ENCODE data around the gene BRAF. TPM values are rescaled to one million over a fixed set of nuclear protein-coding genes. Genes with fewer than 3 reads are reported as not detected.

BRAF gene
- total RNA-seq, 3 donors from 2014 or later = 25.5 to 44.2 (median 29.2) TPM

DNA sequence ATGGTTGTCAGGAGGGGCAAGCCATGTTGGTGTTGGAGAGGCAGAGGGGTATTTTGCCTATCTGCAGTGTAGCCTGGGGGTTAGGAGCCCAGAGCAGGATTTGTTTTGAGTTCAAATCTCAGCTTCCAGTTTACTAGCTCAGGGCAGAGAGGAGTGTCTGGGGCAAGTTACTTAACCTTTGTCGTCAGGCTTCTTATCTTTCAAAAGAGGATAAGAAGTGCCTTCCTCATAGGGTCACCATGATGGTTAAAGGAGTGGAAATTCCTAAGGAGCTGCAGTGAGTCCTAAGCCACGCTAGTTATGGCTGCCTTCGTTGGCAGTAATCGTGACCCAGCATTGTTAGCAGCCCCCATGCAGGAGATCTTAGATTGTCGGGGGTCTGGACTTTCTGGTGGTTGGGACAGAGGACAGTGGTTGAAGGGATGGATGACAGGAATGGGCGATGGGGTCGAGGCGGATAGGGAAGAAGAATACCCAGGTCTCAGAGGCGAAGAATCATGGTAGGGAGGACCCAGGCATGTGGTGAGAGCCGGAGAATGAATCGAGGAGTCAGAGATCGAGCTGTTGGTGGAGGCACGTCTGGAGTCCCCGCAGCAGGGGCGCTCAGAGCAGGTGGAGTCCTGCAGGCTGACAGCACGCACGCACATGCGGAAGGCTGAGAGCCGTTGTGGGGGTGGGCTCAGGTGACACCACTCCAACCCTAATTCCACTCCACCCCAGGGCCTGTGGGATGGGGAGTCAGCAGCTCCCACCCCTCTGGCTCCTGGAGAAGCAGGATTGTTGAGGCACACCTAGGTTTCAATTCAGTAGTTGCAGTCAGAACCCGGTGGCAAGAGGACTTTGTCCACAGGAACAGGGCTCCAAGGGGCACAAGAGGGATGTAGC, 240.4 kb downstream of the BRAF start:
- no peaks in the 10 kb centered on the region for H3K9me3 ChIP-seq
- no peak for DNase-seq
- no peak for ATAC-seq
- no peaks in the 10 kb centered on the region for H3K4me1 ChIP-seq (ENCODE audit: low read depth)
- no peaks in the 10 kb centered on the region for H3K36me3 ChIP-seq (ENCODE audit: low read depth)
- TF ChIP-seq, protein P1, sequence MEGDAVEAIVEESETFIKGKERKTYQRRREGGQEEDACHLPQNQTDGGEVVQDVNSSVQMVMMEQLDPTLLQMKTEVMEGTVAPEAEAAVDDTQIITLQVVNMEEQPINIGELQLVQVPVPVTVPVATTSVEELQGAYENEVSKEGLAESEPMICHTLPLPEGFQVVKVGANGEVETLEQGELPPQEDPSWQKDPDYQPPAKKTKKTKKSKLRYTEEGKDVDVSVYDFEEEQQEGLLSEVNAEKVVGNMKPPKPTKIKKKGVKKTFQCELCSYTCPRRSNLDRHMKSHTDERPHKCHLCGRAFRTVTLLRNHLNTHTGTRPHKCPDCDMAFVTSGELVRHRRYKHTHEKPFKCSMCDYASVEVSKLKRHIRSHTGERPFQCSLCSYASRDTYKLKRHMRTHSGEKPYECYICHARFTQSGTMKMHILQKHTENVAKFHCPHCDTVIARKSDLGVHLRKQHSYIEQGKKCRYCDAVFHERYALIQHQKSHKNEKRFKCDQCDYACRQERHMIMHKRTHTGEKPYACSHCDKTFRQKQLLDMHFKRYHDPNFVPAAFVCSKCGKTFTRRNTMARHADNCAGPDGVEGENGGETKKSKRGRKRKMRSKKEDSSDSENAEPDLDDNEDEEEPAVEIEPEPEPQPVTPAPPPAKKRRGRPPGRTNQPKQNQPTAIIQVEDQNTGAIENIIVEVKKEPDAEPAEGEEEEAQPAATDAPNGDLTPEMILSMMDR (IDR thresholded peaks at IDR 0.05) = no peak
- intact Hi-C loops (cut with DNase I, micrococcal nuclease) = no loop called here
- no peak overlapping the region for H3K4me3 ChIP-seq

DNA sequence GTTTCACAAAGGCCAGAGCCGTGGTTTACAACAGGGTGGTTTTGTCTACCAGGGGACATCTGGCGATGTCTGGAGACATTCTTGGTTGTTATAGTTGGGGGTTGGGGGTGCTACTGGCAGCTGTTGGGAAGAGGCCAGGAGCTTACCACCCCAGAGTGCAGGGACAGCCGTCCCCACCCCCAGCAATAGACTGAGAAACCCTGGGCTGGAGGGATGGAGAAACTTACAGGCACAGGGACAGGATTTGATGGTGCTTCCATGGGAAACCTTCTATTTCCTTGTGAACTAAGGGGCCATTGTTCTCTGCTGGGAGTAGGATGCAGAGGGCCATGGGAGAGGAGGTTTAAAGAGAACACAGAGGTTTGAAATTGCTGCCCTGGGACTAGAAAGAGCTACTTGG, 241.1 kb downstream of the BRAF start:
- ATAC-seq = no peak
- no peak for DNase-seq
- H3K9me3 ChIP-seq = no peaks in the 10 kb centered on the region
- TF ChIP-seq, protein P1 (IDR thresholded peaks at IDR 0.05) = no peak
- no peaks in the 10 kb centered on the region for H3K4me1 ChIP-seq (ENCODE audit: low read depth)
- H3K36me3 ChIP-seq (ENCODE audit: low read depth) = no peaks in the 10 kb centered on the region
- intact Hi-C loops (cut with DNase I, micrococcal nuclease) = no loop called here
- H3K4me3 ChIP-seq = no peak overlapping the region

DNA sequence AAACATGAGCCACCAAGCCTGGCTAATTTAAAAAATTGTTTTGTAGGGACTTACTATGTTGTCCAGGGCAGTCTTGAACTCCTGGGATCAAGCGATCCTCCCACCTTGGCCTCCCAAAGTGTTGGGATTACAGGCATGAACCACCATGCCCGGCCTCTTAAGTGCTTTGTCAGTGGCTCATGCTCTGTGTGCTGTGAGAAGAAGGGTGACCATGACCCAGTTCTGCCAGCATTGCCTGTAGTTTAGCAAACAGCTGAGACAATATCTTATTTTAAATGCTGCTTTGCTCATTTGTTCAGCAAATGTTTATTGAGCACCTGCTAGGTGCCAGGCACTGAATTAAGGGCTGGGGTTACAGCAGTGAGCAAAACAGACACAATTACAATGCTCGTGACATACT, 243.0 kb downstream of the BRAF start:
- Histone ChIP-seq H3K4me3 (no peak overlapping the region), H3K4me1 (ENCODE audit: low read depth) (no peaks in the 10 kb centered on the region), H3K36me3 (ENCODE audit: low read depth) (no peaks in the 10 kb centered on the region), H3K9me3 (no peaks in the 10 kb centered on the region)
- TF ChIP-seq, protein P1 (IDR thresholded peaks at IDR 0.05) = no peak
- intact Hi-C loops (cut with DNase I, micrococcal nuclease) = no loop called here
- DNase-seq (no peak), ATAC-seq (no peak)

DNA sequence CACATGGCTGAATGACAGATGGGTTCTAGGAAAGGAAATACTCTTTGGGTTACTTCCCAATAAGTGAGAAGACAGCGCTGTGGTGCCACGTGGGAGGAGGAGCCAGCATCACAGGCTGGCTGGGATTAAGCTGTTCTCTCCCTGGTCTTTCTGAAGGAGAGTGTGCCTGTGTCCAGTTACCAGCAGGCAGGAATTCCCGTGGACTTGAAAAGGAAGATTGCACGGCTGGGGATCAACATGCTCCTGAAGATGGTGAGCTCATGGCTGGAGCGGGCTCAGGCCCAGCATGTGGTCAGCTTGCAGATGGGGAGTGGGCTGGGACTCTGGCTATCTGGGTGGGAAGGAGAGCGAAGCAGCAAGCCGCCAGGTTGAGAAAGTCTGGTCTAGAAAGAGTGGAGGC, 243.8 kb downstream of the BRAF start:
- intact Hi-C loops (cut with DNase I, micrococcal nuclease) = no loop called here
- Histone ChIP-seq H3K4me1 (ENCODE audit: low read depth) (no peaks in the 10 kb centered on the region), H3K9me3 (no peaks in the 10 kb centered on the region), H3K4me3 (no peak overlapping the region), H3K36me3 (ENCODE audit: low read depth) (no peaks in the 10 kb centered on the region)
- no peak for DNase-seq
- no peak for ATAC-seq
- TF ChIP-seq, protein P1 (IDR thresholded peaks at IDR 0.05) = no peak

DNA sequence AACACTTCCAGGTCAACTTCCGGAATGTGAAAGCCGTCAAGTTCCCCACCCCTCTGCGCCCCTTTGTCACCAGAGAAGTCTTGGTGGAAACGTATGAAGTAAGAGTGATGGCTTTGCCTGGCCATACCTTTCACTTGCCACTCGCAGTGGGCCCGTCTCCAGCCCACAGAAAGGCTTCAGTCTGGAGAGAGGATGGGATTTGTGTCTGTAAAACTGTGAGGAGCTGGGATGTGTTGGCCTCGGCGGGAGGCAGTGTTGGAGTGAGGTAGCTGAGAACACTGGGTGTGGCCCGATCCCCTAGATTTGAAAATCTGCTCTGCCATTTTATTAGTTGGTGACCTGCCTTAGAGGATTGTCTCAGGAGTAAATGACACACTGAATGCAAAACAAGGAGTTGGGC, 245.5 kb downstream of the BRAF start:
- Histone ChIP-seq H3K4me3 (no peak overlapping the region), H3K4me1 (ENCODE audit: low read depth) (peaks cover 11% of the 10 kb centered on the region), H3K36me3 (ENCODE audit: low read depth) (no peaks in the 10 kb centered on the region), H3K9me3 (no peaks in the 10 kb centered on the region)
- TF ChIP-seq, protein P1 (IDR thresholded peaks at IDR 0.05) = no peak
- no peak for ATAC-seq
- peak in 1 of 3 donors; percentile 4 for DNase-seq
- intact Hi-C loops (cut with DNase I, micrococcal nuclease) = no loop called here

Measured in mucosa of descending colon (tissue), 3 donors.